ENCODE results near the gene SMURF1.

- TF ChIP-seq CTCF (IDR thresholded peaks at IDR 0.05; ENCODE audit: low read length), result no peak
- no peak for TF ChIP-seq EZH2 (IDR thresholded peaks at IDR 0.05; ENCODE audit: borderline replicate concordance, low read length)
Observed at GRCh38 chr7:99010281-99010680, 133.6 kb downstream of the SMURF1 start.
